HepG2 (cell line): ENCODE data around the gene PSD4. TPM values are rescaled to one million over a fixed set of nuclear protein-coding genes. Genes with fewer than 3 reads are reported as not detected.

Experiments used
- ARID2 ChIP-seq: sonication (generic); formaldehyde crosslinking; IDR thresholded peaks from 2 replicates; pipeline ENCODE4 v1.8.1; 2022; ENCODE audit warnings: mild to moderate bottlenecking, missing genetic modification reagents, borderline replicate concordance
- CC2D1A ChIP-seq: sonication (generic); formaldehyde crosslinking; IDR thresholded peaks from 2 replicates; pipeline ENCODE4 v1.8.1; 2023; ENCODE audit warnings: mild to moderate bottlenecking, missing genetic modification reagents
- ERF ChIP-seq: IDR thresholded peaks from 2 replicates; pipeline ENCODE4 v1.6.1; 2018; ENCODE audit warnings: missing biosample characterization, missing genetic modification reagents
- FOSL2 ChIP-seq: sonication (generic); formaldehyde crosslinking; IDR thresholded peaks from 2 replicates; pipeline ENCODE4 v1.4.0; 2020; ENCODE audit warnings: missing genetic modification reagents
- FOXP4 ChIP-seq: sonication (generic); formaldehyde crosslinking; IDR thresholded peaks from 2 replicates; pipeline ENCODE4 v1.4.0; 2020; ENCODE audit warnings: missing genetic modification reagents
- GATAD2A ChIP-seq: IDR thresholded peaks from 2 replicates; pipeline ENCODE4 v1.6.1; 2016
- HNRNPH1 ChIP-seq: fragments of 200-400 bp; formaldehyde crosslinking; optimal IDR thresholded peaks from 2 replicates; pipeline ENCODE3; 2017; ENCODE audit warnings: mild to moderate bottlenecking, low read depth, low read length
- NCOA1 ChIP-seq: sonication (generic); formaldehyde crosslinking; IDR thresholded peaks from 2 replicates; pipeline ENCODE4 v1.9.0; 2021; ENCODE audit warnings: missing genetic modification reagents
- NCOA5 ChIP-seq: sonication (generic); formaldehyde crosslinking; IDR thresholded peaks from 2 replicates; pipeline ENCODE4 v1.4.0; 2020; ENCODE audit warnings: missing genetic modification reagents
- NFIB ChIP-seq: sonication (generic); formaldehyde crosslinking; IDR thresholded peaks from 2 replicates; pipeline ENCODE4 v1.9.0; 2021; ENCODE audit warnings: missing genetic modification reagents, mild to moderate bottlenecking, borderline replicate concordance
- NR2F6 ChIP-seq, 2 experiments: IDR thresholded peaks; 2 replicates each; pipeline ENCODE4 v1.6.1; 2016; ENCODE audit warnings: antibody characterized with exemption in 1 of 2, mild to moderate bottlenecking in 1 of 2
- PAX8 ChIP-seq: sonication (generic); formaldehyde crosslinking; IDR thresholded peaks from 2 replicates; pipeline ENCODE4 v1.8.0; 2022; ENCODE audit warnings: mild to moderate bottlenecking, missing genetic modification reagents, borderline replicate concordance
- RORA ChIP-seq: sonication (generic); formaldehyde crosslinking; IDR thresholded peaks from 2 replicates; pipeline ENCODE4 v1.5.0; 2020; ENCODE audit warnings: mild to moderate bottlenecking, missing genetic modification reagents, moderate library complexity
- SATB2 ChIP-seq: sonication (generic); formaldehyde crosslinking; IDR thresholded peaks from 2 replicates; pipeline ENCODE4 v1.5.0; 2020; ENCODE audit warnings: missing genetic modification reagents
- SNRNP70 ChIP-seq: fragments of 200-400 bp; formaldehyde crosslinking; IDR thresholded peaks from 2 replicates; pipeline ENCODE4 v1.6.1; 2017; ENCODE audit warnings: mild to moderate bottlenecking, low read depth, low read length, moderate library complexity
- SP5 ChIP-seq: IDR thresholded peaks from 2 replicates; pipeline ENCODE4 v1.6.1; 2016; ENCODE audit warnings: low read depth, borderline replicate concordance
- SRSF4 ChIP-seq: fragments of 200-400 bp; formaldehyde crosslinking; IDR thresholded peaks from one replicate; pipeline ENCODE4 v1.6.1; 2018; ENCODE audit warnings: mild to moderate bottlenecking, low read depth, low read length, moderate library complexity; ENCODE audit not compliant: poor library complexity, severe bottlenecking
- XRCC5 ChIP-seq: fragments of 200-400 bp; formaldehyde crosslinking; optimal IDR thresholded peaks from 2 replicates; pipeline ENCODE3; 2017; ENCODE audit warnings: mild to moderate bottlenecking, low read length
- ZFY ChIP-seq: sonication (generic); formaldehyde crosslinking; IDR thresholded peaks from 2 replicates; pipeline ENCODE4 v1.4.0; 2020; ENCODE audit warnings: missing genetic modification reagents
- ZNF33A ChIP-seq: sonication (generic); formaldehyde crosslinking; IDR thresholded peaks from 2 replicates; pipeline ENCODE4 v1.5.1; 2020; ENCODE audit warnings: missing genetic modification reagents, mild to moderate bottlenecking, moderate library complexity, borderline replicate concordance
- ZNF33B ChIP-seq: sonication (generic); formaldehyde crosslinking; IDR thresholded peaks from 2 replicates; pipeline ENCODE4 v1.5.1; 2020; ENCODE audit warnings: mild to moderate bottlenecking, missing genetic modification reagents
- ZNF430 ChIP-seq: sonication (generic); formaldehyde crosslinking; IDR thresholded peaks from 2 replicates; pipeline ENCODE4 v1.9.0; 2021; ENCODE audit warnings: mild to moderate bottlenecking, missing genetic modification reagents
- ZNF44 ChIP-seq: sonication (generic); formaldehyde crosslinking; IDR thresholded peaks from 2 replicates; pipeline ENCODE4 v1.5.1; 2020; ENCODE audit warnings: mild to moderate bottlenecking, missing genetic modification reagents
- ZNF446 ChIP-seq: sonication (generic); formaldehyde crosslinking; IDR thresholded peaks from 2 replicates; pipeline ENCODE4 v1.5.0; 2020; ENCODE audit warnings: mild to moderate bottlenecking, missing genetic modification reagents
- ZNF468 ChIP-seq: sonication (generic); formaldehyde crosslinking; IDR thresholded peaks from 2 replicates; pipeline ENCODE4 v1.8.0; 2022; ENCODE audit warnings: mild to moderate bottlenecking, moderate library complexity, missing genetic modification reagents
- ZNF780A ChIP-seq: sonication (generic); formaldehyde crosslinking; IDR thresholded peaks from 2 replicates; pipeline ENCODE4 v1.8.0; 2022; ENCODE audit warnings: mild to moderate bottlenecking, missing genetic modification reagents, moderate library complexity
- ZNF816 ChIP-seq: sonication (generic); formaldehyde crosslinking; IDR thresholded peaks from 2 replicates; pipeline ENCODE4 v1.8.0; 2022; ENCODE audit warnings: missing genetic modification reagents, mild to moderate bottlenecking, borderline replicate concordance
- polyA plus RNA-seq, 8 experiments: library from polyadenylated mRNA; depleted of rRNA in 3 of 8; stranded (reverse) in 7 of 8; unstranded in 1 of 8; fragments of >200 nt; fragmentation: Illumina TruSeq in 4 of 8; extraction: Trizol in 4 of 8; gene quantifications; 2 replicates each; pipeline versions ENCODE4 v1.2.1 to v1.2.3, GENCODE V29; 2011 to 2016; ENCODE audit warnings: low read depth in 4 of 8, missing spikeins in 1 of 8, mixed read lengths in 1 of 8; ENCODE audit not compliant: insufficient read depth in 1 of 8
- total RNA-seq, 5 experiments: library from RNA; depleted of rRNA; stranded (reverse); fragments of >200 nt; fragmentation: Illumina TruSeq; extraction: Trizol; gene quantifications; 2 replicates each; pipeline ENCODE4 v1.2.3, GENCODE V29; 2016; ENCODE audit warnings: low read depth in 1 of 5
- TF ChIP-seq, protein P1 (sequence below): sonication (generic); formaldehyde crosslinking; IDR thresholded peaks from 2 replicates; pipeline ENCODE4 v1.8.1; 2023; ENCODE audit warnings: missing genetic modification reagents, inconsistent platforms, borderline replicate concordance
- TF ChIP-seq, protein P2 (sequence below): sonication (generic); formaldehyde crosslinking; IDR thresholded peaks from 2 replicates; pipeline ENCODE4 v1.4.0; 2020; ENCODE audit warnings: missing genetic modification reagents

The PSD4 gene
- total and polyA plus RNA-seq, 2 of the 13 experiments (the other 11 are each of a cell fraction or from before 2014, with no cell fraction given): 5.8 to 9.4 TPM

DNA sequence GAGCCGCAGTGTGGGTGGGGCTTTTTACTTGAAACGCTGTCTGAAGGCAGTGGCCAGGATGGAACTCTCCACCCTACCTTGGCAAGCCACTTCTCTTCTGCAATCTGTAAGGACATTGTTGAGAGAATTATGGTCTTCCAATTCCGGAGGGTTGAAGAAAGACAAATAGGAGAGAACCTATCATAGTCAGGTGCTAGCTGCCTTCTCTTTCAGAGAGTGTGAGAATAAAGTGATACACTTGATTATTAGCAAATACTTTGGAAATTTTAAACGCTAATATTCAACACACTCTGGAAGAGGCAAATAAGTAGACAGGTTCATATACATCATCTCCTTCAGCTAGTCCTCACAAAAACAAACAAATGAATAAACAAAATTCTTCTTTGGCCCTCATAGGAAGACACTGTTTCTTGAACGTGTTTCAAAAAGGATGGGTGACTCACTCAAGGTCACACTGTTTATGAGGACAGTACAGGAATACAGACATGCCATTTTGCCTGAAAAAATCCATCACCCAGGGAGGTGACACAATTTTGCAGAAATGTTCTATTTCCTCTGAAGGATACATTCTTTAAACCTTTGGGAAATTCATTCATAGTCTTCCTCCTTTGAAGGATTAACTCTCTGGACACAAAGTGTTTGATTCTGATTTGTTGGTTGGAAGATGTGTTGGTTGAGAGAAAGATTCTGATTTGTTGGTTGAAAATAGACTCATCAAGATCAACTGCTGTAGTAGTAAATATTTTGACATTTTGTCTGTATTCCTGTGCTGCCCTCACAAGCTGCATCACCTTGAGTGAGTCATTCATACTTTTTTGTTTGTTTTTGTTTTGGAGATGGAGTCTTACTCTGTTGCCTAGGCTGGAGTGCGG lies 48.6 kb upstream of the PSD4 start (continued):
- TF ChIP-seq ZNF33B (CRISPR knock-in tag) (no peak), ERF (CRISPR knock-in tag) (0 out of 2 replicates have a peak, but pooled peaks have one; percentile 24), ZNF446 (CRISPR knock-in tag) (no peak), ZNF780A (no peak), GATAD2A (CRISPR knock-in tag) (peak; percentile 88), NCOA1 (CRISPR knock-in tag) (no peak), NR2F6 (IDR thresholded peaks at IDR 0.05) (no peak; the same call in 1 of the 2 replicates), NR2F6 (CRISPR knock-in tag; IDR thresholded peaks at IDR 0.05) (peak; percentile 20; the same call in 1 of the 2 replicates), XRCC5 (no peak), FOSL2 (CRISPR knock-in tag) (peak; percentile 88), ZNF33A (CRISPR knock-in tag) (no peak), ZFY (CRISPR knock-in tag) (0 out of 2 replicates have a peak, but pooled peaks have one; percentile 19), ZNF816 (CRISPR knock-in tag) (no peak), SATB2 (no peak), CC2D1A (CRISPR knock-in tag) (0 out of 2 replicates have a peak, but pooled peaks have one; percentile 33), ZNF430 (CRISPR knock-in tag) (peak; percentile 45; the same call in 1 of the 2 replicates), NFIB (no peak), SP5 (CRISPR knock-in tag) (no peak), NCOA5 (CRISPR knock-in tag) (no peak), ARID2 (CRISPR knock-in tag) (no peak), PAX8 (no peak), ZNF44 (no peak), SNRNP70 (no peak), SRSF4 (no peak), FOXP4 (peak; percentile 60; the same call in 1 of the 2 replicates), ZNF468 (CRISPR knock-in tag) (no peak), RORA (CRISPR knock-in tag) (no peak), HNRNPH1 (no peak)
- TF ChIP-seq, protein P1, sequence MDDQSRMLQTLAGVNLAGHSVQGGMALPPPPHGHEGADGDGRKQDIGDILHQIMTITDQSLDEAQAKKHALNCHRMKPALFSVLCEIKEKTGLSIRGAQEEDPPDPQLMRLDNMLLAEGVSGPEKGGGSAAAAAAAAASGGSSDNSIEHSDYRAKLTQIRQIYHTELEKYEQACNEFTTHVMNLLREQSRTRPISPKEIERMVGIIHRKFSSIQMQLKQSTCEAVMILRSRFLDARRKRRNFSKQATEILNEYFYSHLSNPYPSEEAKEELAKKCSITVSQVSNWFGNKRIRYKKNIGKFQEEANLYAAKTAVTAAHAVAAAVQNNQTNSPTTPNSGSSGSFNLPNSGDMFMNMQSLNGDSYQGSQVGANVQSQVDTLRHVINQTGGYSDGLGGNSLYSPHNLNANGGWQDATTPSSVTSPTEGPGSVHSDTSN (CRISPR knock-in tag): no peak
- TF ChIP-seq, protein P2, sequence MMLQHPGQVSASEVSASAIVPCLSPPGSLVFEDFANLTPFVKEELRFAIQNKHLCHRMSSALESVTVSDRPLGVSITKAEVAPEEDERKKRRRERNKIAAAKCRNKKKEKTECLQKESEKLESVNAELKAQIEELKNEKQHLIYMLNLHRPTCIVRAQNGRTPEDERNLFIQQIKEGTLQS (CRISPR knock-in tag): no peak
